GM10266 (cell line): ENCODE data around the gene ZNF432.

Experiments used
- DNase-seq: peaks from one replicate; pipeline ENCODE4 v3.0.0; 2012; ENCODE audit errors: extremely low spot score
- TF ChIP-seq, protein P1 (sequence below): IDR thresholded peaks from 2 replicates; pipeline ENCODE4 v1.5.1; 2012; ENCODE audit warnings: mild to moderate bottlenecking, low read depth; ENCODE audit not compliant: control insufficient read depth, insufficient read depth; ENCODE audit errors: missing control alignments

ZNF432 gene

DNA sequence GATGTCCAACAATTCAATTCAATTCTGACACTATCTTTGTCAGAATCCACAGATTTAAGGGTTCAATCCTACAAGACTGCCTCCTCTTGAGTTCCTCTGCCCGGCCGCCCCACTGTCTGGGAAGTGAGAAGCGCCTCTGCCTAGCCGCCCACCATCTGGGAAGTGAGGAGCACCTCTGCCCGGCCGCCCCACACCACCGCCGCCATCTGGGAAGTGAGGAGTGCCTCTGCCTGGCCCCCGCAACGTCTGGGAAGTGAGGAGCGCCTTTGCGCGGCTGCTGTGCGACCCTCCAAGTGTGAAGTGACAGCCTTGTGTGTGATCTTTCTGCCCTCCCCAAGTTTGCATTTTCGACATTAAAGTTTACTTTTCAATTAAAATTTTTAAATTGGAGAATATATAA lies 26.4 kb downstream of the ZNF432 start:
- TF ChIP-seq, protein P1, sequence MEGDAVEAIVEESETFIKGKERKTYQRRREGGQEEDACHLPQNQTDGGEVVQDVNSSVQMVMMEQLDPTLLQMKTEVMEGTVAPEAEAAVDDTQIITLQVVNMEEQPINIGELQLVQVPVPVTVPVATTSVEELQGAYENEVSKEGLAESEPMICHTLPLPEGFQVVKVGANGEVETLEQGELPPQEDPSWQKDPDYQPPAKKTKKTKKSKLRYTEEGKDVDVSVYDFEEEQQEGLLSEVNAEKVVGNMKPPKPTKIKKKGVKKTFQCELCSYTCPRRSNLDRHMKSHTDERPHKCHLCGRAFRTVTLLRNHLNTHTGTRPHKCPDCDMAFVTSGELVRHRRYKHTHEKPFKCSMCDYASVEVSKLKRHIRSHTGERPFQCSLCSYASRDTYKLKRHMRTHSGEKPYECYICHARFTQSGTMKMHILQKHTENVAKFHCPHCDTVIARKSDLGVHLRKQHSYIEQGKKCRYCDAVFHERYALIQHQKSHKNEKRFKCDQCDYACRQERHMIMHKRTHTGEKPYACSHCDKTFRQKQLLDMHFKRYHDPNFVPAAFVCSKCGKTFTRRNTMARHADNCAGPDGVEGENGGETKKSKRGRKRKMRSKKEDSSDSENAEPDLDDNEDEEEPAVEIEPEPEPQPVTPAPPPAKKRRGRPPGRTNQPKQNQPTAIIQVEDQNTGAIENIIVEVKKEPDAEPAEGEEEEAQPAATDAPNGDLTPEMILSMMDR, result no peak
- no peak for DNase-seq

DNA sequence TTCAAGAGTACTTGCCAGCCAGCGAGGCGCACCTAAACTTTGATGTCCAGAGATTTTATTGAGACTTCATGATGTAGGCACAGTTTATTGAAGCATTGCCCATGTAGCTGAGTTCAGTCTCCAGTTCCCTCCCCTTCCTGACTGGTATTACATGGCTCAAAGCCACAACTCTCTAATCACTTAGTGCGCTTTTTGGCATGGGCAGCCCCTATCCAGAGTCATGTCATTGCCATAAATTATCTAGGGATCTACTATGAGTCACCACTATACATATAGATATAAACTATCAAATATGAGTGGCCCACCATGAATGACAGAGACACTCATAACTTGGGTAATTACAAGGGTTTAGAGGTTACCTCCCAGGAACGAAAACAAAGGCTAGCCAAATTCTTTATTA lies 28.1 kb downstream of the ZNF432 start:
- no peak for DNase-seq
- TF ChIP-seq, protein P1, result no peak

DNA sequence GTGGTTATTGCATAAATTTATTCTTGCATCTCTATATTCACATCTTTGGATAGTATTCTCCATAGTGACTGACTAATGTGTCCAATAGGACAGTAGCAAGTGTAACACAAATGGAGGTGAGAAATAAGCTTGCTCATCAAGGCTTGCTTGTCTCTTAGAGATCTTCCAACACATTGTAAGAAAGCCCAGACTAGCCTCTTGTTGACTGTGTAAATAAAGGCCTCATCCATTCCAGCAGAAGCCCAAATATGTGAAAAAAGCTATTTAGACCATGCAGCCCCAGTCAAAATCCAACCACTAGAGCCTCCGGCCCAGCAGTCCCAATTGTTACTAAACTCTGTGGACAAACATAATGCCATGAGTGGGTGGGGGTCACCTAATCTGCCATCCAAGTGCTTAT lies 38.0 kb downstream of the ZNF432 start:
- TF ChIP-seq, protein P1, result no peak
- no peak for DNase-seq

DNA sequence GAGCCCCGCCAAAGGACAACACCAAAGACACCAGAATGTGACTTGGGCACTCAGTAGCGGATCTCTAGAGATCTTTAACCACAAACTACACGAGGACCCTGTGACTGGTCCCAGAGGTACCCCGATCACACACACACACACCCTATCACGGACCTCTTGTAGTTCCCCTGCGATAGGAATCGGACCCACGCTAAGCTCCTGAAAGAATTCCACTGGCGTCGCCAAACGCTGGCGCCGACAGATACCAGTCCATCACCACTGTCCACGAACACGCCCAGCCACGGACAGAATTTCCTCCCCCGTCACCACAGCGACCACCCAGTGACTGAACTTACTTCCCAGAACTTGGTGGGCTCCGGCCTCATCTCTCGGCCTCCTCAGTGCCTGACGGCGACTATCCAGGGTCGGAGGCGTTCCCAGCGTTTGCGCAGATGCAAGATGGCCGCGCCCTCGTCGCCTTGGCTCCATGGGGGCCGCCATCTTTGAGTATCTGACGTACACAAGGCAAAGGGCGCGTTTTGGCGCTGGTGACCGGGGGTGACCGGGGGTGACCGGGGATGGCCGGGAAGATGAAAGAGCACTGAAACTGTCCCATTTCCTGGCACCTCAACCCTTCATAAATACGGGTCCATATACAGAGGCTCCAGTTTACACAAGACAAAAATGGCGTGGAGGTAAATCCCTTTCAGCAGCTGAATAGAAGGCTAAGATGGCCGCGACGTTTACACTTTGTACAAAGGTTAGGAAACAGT lies 40.7 kb downstream of the ZNF432 start, which contains the start of gene ZNF615:
Gene ZNF615, minus strand, starts transcription at position 406 of the 752 bp plus-strand sequence. CDS start 4,500 bp downstream, outside the sequence.
- DNase-seq, result peak; percentile 79
- TF ChIP-seq, protein P1, result no peak

DNA sequence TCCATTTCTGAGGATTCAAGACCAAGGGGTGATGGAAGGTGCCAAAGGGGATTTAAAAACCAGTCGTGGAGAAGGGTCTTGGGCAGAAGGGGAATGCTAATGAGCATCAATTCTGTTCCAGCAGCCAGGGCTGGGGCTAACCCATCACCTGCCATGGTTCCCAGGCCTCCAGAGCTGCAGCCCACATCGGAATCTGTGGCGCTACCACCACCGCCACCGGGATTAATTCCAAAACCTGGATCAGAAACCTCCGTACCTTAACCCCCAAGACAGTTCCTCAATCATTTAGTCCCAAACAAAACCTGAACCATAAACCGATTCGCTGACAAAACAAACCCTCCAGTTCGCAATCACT lies 41.2 kb downstream of the ZNF432 start:
- TF ChIP-seq, protein P1, result no peak
- no peak for DNase-seq

DNA sequence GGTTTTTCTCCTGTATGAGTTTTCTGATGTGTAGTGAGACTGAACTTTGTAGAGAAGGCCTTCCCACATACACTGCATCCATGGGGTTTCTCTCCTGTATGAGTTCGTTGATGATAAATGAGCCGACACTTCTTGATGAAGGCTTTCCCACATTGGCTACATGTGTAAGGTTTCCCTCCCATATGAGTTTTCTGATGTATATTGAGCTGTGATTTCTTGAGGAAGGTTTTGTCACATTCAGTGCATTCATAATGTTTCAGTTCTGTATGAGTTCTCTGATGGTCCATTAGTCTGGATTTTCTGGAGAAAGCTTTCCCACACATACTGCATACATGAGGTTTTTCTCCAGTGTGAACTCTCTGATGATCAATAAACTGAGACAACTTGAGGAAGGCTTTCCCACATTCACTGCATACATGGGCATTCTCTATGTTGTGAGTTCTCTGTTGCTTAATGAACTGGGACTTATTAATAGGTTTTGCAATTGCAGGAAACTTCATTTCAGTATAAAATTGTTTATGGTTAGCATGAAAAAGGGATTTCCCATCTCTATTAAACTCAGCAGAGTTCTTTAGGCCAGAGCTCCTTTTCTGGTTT lies 54.5 kb downstream of the ZNF432 start:
- TF ChIP-seq, protein P1, result no peak
- no peak for DNase-seq

DNA sequence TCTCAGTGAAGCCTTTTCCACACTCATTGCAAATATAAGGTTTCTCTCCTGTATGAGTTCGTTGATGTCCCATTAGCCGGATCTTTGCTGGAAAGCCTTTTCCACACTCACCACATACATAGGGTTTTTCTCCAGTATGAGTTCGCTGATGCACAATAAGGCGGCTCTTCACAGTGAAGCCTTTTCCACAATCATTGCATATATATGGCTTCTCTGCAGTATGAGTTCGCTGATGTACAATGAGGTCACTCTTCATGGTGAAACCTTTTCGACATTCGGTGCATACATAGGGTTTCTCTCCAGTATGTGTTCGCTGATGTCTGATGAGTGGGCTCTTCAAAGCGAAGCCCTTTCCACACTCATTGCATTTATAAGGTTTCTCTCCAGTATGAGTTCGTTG lies 55.2 kb downstream of the ZNF432 start:
- DNase-seq, result no peak
- TF ChIP-seq, protein P1, result no peak
